ENCODE measurements around the gene ABCD3. TPM values are rescaled to one million over a fixed set of nuclear protein-coding genes. Genes with fewer than 3 reads are reported as not detected.

Gene ABCD3
- polyA plus RNA-seq, 1 donor from 2014 or later, result 46.4 TPM

DNA sequence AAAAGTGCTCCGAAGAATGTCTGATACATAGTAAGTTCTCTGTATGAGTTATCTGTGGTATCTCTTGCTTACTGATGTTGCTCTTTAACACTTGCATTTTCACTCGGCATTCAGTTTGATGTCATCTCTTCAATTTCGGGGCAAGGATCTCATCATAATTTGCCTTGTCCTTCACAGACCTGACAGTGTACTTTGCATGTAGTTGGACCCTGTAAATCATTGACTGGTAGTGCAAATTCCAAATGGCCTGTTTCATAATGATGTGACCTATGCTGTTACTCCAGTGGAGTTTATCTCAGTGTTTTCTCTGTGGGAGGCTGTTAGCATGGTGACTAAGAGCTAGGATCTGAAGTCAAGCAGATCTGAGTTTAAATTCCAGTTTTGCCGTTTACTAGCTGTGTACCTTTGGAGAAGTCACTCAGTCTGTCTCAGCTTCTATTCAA is 34.2 kb upstream of the ABCD3 start:
- Histone ChIP-seq H3K9me2 (ENCODE audit: insufficient read depth, low read length) (no peaks in the 10 kb centered on the region), H3K4me3 (ENCODE audit: low read length) (no peak overlapping the region), H3K9me3 (ENCODE audit: low read length) (no peaks in the 10 kb centered on the region), H3F3A (ENCODE audit: insufficient read depth, low read length, poor library complexity, severe bottlenecking) (no peaks in the 10 kb centered on the region), H3K27ac (ENCODE audit: low read length) (no peak overlapping the region), H3K27me3 (ENCODE audit: insufficient read depth, low read depth, low read length) (no peaks in the 10 kb centered on the region), H3K9ac (ENCODE audit: low read length) (no peak overlapping the region), H4K20me1 (ENCODE audit: insufficient read depth) (no peaks in the 10 kb centered on the region), H3K79me2 (replicated peaks; ENCODE audit: insufficient read depth, low read length) (no peaks in the 10 kb centered on the region), H3K36me3 (ENCODE audit: insufficient read depth, low read length) (no peaks in the 10 kb centered on the region), H2AFZ (ENCODE audit: low read depth, low read length) (no peak overlapping the region), H3K4me2 (ENCODE audit: low read length) (no peak overlapping the region)
- TF ChIP-seq EZH2 (IDR thresholded peaks at IDR 0.05; ENCODE audit: borderline replicate concordance, insufficient read depth, low read length, poor library complexity, severe bottlenecking), result no peak
- no peak for TF ChIP-seq RAD21 (conservative IDR thresholded peaks at IDR 0.05)
- TF ChIP-seq EP300 (conservative IDR thresholded peaks at IDR 0.05; ENCODE audit: poor library complexity, severe bottlenecking), result no peak
- TF ChIP-seq MXI1 (conservative IDR thresholded peaks at IDR 0.05; ENCODE audit: poor library complexity, severe bottlenecking), result no peak
- no peak for TF ChIP-seq TAF1 (IDR thresholded peaks at IDR 0.05; ENCODE audit: low read depth)

DNA sequence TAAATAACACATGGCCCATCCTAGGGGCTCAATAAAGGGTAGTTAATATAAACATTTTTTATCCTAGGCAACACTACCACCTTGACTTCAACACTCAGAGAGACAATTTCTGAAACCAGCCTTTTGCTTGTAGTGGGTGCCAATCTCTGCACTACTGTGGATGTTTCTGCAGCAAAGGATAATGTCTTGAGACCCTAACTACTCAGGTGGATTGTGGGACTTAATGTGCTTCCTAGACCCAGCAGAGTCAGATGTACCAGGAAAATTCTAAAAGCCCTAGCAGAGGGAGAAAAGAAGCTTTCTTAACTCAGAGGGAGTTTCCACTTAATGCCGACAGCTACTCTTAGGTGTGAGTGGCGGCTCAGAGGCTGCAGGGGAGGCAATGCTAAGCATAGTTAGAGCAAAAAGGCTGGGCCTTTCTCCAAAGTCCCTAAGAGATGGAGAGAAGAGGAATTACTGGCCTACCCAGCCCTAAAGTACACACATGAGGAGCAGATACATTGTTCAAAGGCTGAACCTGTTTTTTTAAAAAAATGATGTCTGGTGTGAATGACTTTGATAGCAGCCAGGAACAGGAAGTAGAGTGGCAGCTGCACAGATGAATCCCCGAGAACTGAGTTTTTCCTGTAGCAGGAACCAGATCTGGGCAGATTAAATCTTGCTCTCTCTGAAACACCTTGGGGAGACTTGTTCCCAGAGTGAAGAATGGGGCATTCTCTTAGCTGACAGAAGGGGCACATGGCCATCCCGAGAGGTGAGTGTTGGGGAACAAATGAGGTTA is 33.5 kb upstream of the ABCD3 start:
- H3K79me2 ChIP-seq (replicated peaks; ENCODE audit: insufficient read depth, low read length), result no peaks in the 10 kb centered on the region
- no peaks in the 10 kb centered on the region for H3F3A ChIP-seq (ENCODE audit: insufficient read depth, low read length, poor library complexity, severe bottlenecking)
- no peaks in the 10 kb centered on the region for H4K20me1 ChIP-seq (ENCODE audit: insufficient read depth)
- no peak overlapping the region for H3K9ac ChIP-seq (ENCODE audit: low read length)
- TF ChIP-seq, protein P1, sequence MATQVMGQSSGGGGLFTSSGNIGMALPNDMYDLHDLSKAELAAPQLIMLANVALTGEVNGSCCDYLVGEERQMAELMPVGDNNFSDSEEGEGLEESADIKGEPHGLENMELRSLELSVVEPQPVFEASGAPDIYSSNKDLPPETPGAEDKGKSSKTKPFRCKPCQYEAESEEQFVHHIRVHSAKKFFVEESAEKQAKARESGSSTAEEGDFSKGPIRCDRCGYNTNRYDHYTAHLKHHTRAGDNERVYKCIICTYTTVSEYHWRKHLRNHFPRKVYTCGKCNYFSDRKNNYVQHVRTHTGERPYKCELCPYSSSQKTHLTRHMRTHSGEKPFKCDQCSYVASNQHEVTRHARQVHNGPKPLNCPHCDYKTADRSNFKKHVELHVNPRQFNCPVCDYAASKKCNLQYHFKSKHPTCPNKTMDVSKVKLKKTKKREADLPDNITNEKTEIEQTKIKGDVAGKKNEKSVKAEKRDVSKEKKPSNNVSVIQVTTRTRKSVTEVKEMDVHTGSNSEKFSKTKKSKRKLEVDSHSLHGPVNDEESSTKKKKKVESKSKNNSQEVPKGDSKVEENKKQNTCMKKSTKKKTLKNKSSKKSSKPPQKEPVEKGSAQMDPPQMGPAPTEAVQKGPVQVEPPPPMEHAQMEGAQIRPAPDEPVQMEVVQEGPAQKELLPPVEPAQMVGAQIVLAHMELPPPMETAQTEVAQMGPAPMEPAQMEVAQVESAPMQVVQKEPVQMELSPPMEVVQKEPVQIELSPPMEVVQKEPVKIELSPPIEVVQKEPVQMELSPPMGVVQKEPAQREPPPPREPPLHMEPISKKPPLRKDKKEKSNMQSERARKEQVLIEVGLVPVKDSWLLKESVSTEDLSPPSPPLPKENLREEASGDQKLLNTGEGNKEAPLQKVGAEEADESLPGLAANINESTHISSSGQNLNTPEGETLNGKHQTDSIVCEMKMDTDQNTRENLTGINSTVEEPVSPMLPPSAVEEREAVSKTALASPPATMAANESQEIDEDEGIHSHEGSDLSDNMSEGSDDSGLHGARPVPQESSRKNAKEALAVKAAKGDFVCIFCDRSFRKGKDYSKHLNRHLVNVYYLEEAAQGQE (IDR thresholded peaks at IDR 0.05; ENCODE audit: borderline replicate concordance), result no peak
- TF ChIP-seq, protein P2, sequence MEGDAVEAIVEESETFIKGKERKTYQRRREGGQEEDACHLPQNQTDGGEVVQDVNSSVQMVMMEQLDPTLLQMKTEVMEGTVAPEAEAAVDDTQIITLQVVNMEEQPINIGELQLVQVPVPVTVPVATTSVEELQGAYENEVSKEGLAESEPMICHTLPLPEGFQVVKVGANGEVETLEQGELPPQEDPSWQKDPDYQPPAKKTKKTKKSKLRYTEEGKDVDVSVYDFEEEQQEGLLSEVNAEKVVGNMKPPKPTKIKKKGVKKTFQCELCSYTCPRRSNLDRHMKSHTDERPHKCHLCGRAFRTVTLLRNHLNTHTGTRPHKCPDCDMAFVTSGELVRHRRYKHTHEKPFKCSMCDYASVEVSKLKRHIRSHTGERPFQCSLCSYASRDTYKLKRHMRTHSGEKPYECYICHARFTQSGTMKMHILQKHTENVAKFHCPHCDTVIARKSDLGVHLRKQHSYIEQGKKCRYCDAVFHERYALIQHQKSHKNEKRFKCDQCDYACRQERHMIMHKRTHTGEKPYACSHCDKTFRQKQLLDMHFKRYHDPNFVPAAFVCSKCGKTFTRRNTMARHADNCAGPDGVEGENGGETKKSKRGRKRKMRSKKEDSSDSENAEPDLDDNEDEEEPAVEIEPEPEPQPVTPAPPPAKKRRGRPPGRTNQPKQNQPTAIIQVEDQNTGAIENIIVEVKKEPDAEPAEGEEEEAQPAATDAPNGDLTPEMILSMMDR (IDR thresholded peaks at IDR 0.05; ENCODE audit: poor library complexity, severe bottlenecking), result no peak
- TF ChIP-seq TAF1 (IDR thresholded peaks at IDR 0.05; ENCODE audit: low read depth) (no peak), MXI1 (conservative IDR thresholded peaks at IDR 0.05; ENCODE audit: poor library complexity, severe bottlenecking) (no peak), SMC3 (conservative IDR thresholded peaks at IDR 0.05; ENCODE audit: poor library complexity) (no peak), RAD21 (conservative IDR thresholded peaks at IDR 0.05) (no peak), EZH2 (IDR thresholded peaks at IDR 0.05; ENCODE audit: borderline replicate concordance, insufficient read depth, low read length, poor library complexity, severe bottlenecking) (no peak), EP300 (conservative IDR thresholded peaks at IDR 0.05; ENCODE audit: poor library complexity, severe bottlenecking) (no peak), POLR2AphosphoS5 (IDR thresholded peaks at IDR 0.05) (no peak)
- no peaks in the 10 kb centered on the region for H3K9me3 ChIP-seq (ENCODE audit: low read length)
- H2AFZ ChIP-seq (ENCODE audit: low read depth, low read length), result no peak overlapping the region
- no peaks in the 10 kb centered on the region for H3K9me2 ChIP-seq (ENCODE audit: insufficient read depth, low read length)
- H3K27ac ChIP-seq (ENCODE audit: low read length), result no peak overlapping the region
- H3K4me2 ChIP-seq (ENCODE audit: low read length), result no peak overlapping the region
- no peak overlapping the region for H3K4me3 ChIP-seq (ENCODE audit: low read length)
- no peaks in the 10 kb centered on the region for H3K36me3 ChIP-seq (ENCODE audit: insufficient read depth, low read length)
- H3K27me3 ChIP-seq (ENCODE audit: insufficient read depth, low read depth, low read length), result no peaks in the 10 kb centered on the region
